GM10248 (cell line): ENCODE data around the gene CYB561D2.
A peak's percentile ranks its signal among the peaks of the same experiment; 100 is the strongest.

ENCODE experiments used
- CTCF ChIA-PET: fragments of 300-600 bp; sonication (Branson Sonifier 250); formaldehyde crosslinking; extraction: SDS; loops from one replicate; lab custom pipeline; 2021; ENCODE audit warnings: antibody characterized with exemption; lab: Yijun Ruan, JAX
- POLR2A ChIA-PET: fragments of 350-650 bp; sonication (Branson Sonifier 250); formaldehyde crosslinking; extraction: SDS; loops from one replicate; lab custom pipeline; 2020; ENCODE audit warnings: antibody characterized with exemption; lab: Yijun Ruan, JAX
- DNase-seq: peaks from one replicate; pipeline ENCODE4 v3.0.0; 2012; ENCODE audit errors: extremely low spot score
- CTCF ChIP-seq: IDR thresholded peaks from 2 replicates; pipeline ENCODE4 v1.5.1; 2012; ENCODE audit warnings: mild to moderate bottlenecking, low read depth; ENCODE audit errors: extremely low read depth, missing control alignments, control extremely low read depth

The CYB561D2 gene

DNA sequence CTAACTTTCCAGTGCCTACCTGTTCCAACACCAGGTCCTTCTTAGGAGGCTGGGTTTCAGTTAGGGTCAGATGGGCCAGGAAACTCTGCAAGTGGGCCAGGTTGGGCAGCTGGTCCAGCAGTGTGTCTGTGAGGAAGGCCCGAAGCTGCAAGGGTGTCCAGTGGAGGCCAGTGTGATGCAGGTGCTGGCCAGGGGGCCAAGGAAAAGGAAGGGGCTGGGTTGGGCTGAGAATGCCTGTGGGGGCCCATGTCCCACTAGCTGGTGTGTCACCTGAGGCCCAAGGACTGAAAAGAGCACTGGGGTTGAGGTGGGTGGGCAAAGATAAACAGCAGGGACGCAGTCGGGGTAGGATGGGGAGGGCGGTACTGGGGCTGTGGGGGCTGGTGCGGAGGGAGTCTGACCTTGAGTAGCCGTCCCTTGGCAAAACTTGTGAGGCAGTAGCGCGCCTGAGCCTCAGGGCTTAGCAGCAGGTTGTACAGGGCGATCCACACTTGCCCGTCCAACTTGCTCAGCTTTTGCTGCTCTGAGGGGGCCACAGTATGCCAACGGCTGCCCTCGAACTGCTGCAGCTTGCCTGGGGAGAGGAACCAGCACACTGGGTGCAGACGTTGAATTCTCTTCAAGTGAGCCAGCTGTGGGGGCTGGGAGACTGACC lies 8.5 kb upstream of the CYB561D2 start:
- POLR2A ChIA-PET, result no interaction called here
- CTCF ChIA-PET, result interaction anchor here (1.3 to 6.6 kb wide), 3 partner anchors 7 to 19 kb away, joined by 3 to 55 read pairs (median 3); partner anchors contain the start of genes CYB561D2, HYAL2 and NPRL2
- no peak for TF ChIP-seq CTCF
- no peak for DNase-seq

DNA sequence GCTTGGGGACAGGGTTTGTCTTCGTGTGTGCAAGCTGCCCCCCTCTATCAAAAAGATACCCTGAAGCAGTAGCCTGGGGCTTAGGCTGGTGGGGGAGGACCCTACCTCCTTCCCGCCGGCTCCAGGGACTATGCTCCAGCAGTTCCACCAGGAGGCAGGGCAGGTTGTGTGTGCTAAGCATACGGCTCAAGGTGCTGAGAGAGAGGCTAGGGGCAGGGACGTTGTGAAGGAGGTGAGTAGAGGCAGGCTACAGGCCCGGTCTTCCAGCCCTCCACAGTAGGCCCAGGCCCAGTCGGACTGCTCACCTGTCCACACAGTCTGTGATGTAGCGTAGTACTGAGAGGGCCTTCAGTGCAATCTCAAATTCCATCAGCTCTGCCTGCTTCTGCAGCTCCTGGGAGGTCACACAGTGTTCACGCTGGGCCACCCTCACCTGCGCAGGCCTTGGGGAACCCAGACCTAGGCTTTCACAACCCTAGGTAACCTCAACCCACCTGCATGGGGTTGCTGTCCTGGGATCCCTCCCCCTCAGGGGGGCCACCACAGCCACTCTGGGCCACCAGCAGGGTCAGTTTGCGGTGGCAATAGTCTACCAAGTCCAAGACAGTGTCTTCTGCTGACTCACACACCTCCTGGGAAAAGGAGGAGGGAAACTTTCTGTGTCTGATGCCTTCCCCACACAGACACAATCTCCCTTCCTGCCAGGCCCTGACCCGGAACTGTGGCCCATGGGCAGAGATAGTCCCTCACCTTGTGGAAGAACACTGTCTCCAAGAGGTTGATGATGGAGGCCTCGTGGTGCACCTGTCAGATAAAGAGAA lies 7.6 kb upstream of the CYB561D2 start:
- ChIA-PET POLR2A (no interaction called here), CTCF (interaction anchor here (1.3 to 8.4 kb wide), 6 partner anchors 10 to 206 kb away, joined by 3 to 70 read pairs (median 4); partner anchors contain the start of gene HYAL2)
- no peak for DNase-seq
- no peak for TF ChIP-seq CTCF

DNA sequence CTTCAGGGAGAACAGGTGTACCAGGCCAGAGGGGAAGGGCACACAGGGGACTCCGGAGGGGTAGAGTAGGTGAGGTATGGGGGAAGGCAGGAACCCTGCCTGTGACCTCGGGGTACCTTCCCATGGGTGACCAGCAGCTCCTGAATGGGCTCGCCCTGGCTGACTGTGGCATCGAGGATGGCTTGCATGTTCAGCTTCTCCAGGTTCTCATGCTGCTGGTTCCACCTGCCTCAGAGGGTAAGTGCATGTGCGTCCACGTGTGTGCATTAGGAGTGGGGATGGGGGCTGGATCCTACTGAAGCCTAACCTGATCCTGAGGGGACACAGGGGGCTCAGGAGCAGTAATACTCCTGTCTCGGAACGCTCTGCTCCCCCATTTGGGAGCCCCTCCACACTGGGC lies 5.7 kb upstream of the CYB561D2 start:
- ChIA-PET CTCF (interaction anchor here (0.9 to 8.4 kb wide), 5 partner anchors 10 to 204 kb away, joined by 3 to 70 read pairs (median 6); no protein-coding TSS in a partner anchor), POLR2A (no interaction called here)
- DNase-seq, result no peak
- no peak for TF ChIP-seq CTCF

DNA sequence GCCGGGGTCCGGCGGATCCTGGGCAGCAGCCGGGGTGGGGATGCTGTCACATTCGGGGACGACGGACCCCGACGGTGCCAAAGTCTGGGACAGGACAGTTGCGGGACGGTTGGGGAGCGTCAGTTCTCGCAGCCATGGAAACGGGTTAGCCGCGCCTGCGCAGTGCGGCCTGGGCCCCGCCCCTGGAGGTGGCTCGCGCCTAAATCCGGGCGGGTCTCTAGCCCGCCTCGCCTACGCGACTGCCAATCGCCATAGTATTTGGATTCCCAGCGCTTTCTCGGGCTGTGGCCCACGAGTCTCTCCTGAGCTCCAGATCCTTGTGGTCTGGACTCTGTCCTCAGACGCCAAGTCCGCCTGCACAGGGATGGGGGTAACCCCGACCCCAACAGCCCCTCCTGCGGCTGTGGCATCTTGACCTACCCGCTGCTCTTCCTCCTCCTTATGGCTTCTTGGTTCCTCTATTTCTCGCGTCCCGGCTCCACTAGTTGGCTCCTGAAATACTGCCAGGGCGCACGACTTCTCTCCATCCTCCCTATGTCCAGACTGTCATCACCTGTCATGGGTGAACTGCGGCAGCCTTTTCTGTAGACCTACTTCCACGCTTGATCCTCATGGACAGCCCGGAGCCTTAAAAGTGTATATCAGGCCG lies 5.0 kb upstream of the CYB561D2 start, which contains the start of gene ZMYND10:
TSS of gene ZMYND10 (minus strand) at position 147 of the 649 bp plus-strand sequence. CDS start 153 bp downstream, outside the sequence.
- CTCF ChIA-PET, result interaction anchor here (0.9 to 8.4 kb wide), 3 partner anchors 9 to 197 kb away, joined by 3 to 70 read pairs (median 6); no protein-coding TSS in a partner anchor

GRCh38 chr3:50347187-50347813 lies 3.4 kb upstream of the CYB561D2 start:
- DNase-seq, result peak; percentile 63
- peak; percentile 56 for TF ChIP-seq CTCF
- ChIA-PET POLR2A (interaction anchor here (0.6 to 1.2 kb wide), 2 partner anchors 10 to 221 kb away, joined by 4 to 5 read pairs; no protein-coding TSS in a partner anchor), CTCF (interaction anchor here (1.0 to 8.4 kb wide), 15 partner anchors 9 to 266 kb away, joined by 3 to 70 read pairs (median 5); partner anchors contain the start of genes CISH, HYAL3, NAA80 and RASSF1)

More for the DNA sequence above, 5.0 kb upstream of the CYB561D2 start, which contains the start of gene ZMYND10:
- TF ChIP-seq CTCF, result no peak
- POLR2A ChIA-PET, result no interaction called here
- peak; percentile 85 for DNase-seq
